ENCODE results near the gene CRTC3. TPM values are rescaled to one million over a fixed set of nuclear protein-coding genes. Genes with fewer than 3 reads are reported as not detected.
A peak's percentile ranks its signal among the peaks of the same experiment; 100 is the strongest.

The CRTC3 gene
- total RNA-seq, 1 donor from 2014 or later = 33.3 TPM

DNA sequence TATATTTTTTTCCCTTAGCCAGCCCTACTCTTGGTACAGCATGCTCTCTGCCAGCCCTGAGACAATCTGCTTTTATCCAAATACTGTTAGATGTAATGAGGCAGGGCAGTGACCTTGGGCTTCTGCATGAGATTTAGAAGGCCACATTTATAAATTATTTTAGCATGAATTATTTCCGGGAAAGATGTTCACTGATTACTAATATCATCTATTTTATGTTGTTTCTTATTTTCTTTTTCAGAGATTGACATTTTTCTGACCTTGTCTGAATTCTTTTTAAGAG lies 23.1 kb downstream of the CRTC3 start:
- no peak overlapping the region for H3K27ac Mint-ChIP-seq (ENCODE audit: unreplicated experiment)
- DNase-seq (ENCODE audit: low read depth, low spot score) = no peak
- H3K4me3 Mint-ChIP-seq = no peak overlapping the region
- peaks cover 27% of the 10 kb centered on the region for H3K4me1 Mint-ChIP-seq
- H3K9me3 Mint-ChIP-seq = no peaks in the 10 kb centered on the region
- H3K36me3 Mint-ChIP-seq (ENCODE audit: low read depth) = peaks cover 2% of the 10 kb centered on the region
- H3K27me3 Mint-ChIP-seq (ENCODE audit: low read depth) = no peaks in the 10 kb centered on the region
- TF ChIP-seq, protein P1, sequence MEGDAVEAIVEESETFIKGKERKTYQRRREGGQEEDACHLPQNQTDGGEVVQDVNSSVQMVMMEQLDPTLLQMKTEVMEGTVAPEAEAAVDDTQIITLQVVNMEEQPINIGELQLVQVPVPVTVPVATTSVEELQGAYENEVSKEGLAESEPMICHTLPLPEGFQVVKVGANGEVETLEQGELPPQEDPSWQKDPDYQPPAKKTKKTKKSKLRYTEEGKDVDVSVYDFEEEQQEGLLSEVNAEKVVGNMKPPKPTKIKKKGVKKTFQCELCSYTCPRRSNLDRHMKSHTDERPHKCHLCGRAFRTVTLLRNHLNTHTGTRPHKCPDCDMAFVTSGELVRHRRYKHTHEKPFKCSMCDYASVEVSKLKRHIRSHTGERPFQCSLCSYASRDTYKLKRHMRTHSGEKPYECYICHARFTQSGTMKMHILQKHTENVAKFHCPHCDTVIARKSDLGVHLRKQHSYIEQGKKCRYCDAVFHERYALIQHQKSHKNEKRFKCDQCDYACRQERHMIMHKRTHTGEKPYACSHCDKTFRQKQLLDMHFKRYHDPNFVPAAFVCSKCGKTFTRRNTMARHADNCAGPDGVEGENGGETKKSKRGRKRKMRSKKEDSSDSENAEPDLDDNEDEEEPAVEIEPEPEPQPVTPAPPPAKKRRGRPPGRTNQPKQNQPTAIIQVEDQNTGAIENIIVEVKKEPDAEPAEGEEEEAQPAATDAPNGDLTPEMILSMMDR (conservative IDR thresholded peaks at IDR 0.05) = no peak

DNA sequence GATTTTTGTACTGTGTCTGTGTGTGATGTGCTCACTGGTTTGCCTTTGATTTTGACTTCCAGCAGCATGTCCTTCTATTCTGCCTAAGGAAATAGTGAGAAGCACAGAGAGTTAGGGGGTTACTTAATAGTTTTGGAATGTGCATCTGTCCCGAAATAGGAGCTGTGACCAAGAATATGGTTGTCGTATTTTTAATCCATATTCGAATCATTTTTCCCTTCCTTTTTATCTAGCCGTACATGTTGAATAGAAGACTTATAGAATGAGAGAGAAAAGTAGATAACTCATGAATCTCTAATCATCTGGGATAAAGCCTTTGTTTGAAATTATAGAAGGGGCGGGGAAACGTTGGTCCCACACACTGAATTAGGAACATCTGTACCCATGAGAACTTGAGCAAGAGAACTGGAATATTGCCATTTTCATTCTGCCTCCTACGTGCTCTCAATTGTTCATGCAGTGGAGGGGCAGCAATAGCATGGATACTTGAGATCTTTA lies 23.6 kb downstream of the CRTC3 start:
- H3K27me3 Mint-ChIP-seq (ENCODE audit: low read depth) = no peaks in the 10 kb centered on the region
- H3K36me3 Mint-ChIP-seq (ENCODE audit: low read depth) = peaks cover 2% of the 10 kb centered on the region
- H3K27ac Mint-ChIP-seq (ENCODE audit: unreplicated experiment) = no peak overlapping the region
- TF ChIP-seq, protein P1 (conservative IDR thresholded peaks at IDR 0.05) = no peak
- DNase-seq (ENCODE audit: low read depth, low spot score) = no peak
- H3K4me3 Mint-ChIP-seq = no peak overlapping the region
- no peaks in the 10 kb centered on the region for H3K9me3 Mint-ChIP-seq
- H3K4me1 Mint-ChIP-seq = peaks cover 25% of the 10 kb centered on the region

DNA sequence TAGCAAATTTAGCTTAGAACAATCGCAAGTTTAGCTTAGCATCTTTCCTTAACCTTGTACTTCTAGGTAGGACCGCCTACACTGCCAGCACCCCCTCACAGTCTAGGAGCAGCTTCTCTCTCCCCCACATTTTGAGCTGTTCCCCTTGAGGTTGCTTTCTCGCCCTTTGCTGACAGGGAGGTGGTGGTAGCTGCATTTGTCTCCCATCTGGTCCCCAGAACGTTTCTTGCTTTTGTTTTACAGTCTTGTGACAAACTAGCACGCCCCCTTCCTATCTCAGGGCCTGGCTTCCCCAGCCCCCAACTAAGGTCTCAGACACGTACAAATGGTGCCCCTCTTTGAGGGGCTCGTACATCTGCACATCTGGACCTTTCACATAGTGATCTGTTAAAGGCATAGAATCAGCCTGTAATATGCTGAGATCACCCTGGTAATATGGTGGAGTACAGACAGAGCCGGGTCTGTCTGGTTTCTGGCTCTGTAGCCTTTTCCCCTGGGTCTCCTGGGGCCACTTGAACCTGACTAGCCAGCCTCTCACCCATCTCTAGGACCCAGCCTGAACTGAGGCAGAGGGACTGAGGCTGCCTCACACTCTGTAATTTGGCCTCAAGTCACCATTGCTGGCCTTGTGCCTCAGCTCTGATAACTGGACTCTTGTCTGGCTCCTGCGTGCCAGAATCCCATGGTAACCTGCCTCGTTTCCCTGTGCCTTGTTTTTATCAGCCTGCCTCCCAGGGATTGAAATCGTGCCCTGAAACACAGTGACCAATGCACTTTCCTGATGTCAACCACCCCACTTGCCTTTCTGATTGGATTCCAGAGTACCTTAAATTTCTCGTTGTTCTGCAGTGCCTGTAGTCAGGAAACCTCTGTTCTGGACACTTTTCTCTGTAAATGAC lies 27.7 kb downstream of the CRTC3 start:
- TF ChIP-seq, protein P1 (conservative IDR thresholded peaks at IDR 0.05) = no peak
- Mint-ChIP-seq H3K4me3 (no peak overlapping the region), H3K9me3 (no peaks in the 10 kb centered on the region), H3K36me3 (ENCODE audit: low read depth) (peaks cover 5% of the 10 kb centered on the region), H3K27me3 (ENCODE audit: low read depth) (no peaks in the 10 kb centered on the region), H3K27ac (ENCODE audit: unreplicated experiment) (peak overlapping the region; percentile 60), H3K4me1 (peaks cover 41% of the 10 kb centered on the region)
- no peak for DNase-seq (ENCODE audit: low read depth, low spot score)

DNA sequence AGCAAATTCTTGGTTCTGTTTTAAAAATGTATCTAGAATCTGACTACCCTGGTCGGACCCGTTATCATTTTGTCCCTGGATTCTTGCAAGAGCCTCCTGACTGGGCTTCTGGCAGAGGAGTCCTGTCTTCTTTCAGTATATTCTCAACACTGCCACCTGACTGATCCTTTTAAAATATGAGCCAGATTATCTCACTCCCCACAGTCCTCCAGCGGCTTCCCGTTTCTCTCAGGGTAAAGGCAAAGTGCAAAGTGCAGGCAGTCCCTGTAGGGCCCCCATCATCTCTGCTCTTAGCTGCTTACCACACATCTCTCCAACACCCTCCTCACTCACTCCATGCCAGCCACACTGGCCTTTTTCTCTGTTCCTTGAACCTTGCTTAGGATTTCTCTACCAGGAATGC lies 28.4 kb downstream of the CRTC3 start:
- H3K4me1 Mint-ChIP-seq = peaks cover 38% of the 10 kb centered on the region
- H3K27me3 Mint-ChIP-seq (ENCODE audit: low read depth) = no peaks in the 10 kb centered on the region
- no peak overlapping the region for H3K27ac Mint-ChIP-seq (ENCODE audit: unreplicated experiment)
- no peak for DNase-seq (ENCODE audit: low read depth, low spot score)
- peaks cover 7% of the 10 kb centered on the region for H3K36me3 Mint-ChIP-seq (ENCODE audit: low read depth)
- TF ChIP-seq, protein P1 (conservative IDR thresholded peaks at IDR 0.05) = no peak
- H3K9me3 Mint-ChIP-seq = no peaks in the 10 kb centered on the region
- H3K4me3 Mint-ChIP-seq = no peak overlapping the region

DNA sequence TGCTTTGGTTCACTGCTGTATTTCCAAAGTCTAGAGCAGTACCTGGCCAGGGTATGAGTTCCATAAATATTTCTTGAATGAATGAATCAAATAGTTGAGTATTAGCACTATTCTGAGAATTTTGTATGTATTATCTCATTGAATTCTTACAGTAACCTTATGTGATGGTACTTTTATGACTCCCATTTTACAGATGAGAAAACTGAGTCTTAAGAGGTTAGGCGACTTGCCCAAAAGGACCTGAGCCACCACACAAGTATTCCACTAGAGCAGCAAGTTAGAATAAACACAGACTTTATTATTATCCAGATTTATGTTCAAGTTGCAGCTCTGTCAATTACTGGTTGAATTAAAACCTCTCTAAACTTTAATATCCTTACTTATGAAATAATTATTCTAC lies 29.4 kb downstream of the CRTC3 start:
- Mint-ChIP-seq H3K4me3 (no peak overlapping the region), H3K27me3 (ENCODE audit: low read depth) (no peaks in the 10 kb centered on the region), H3K27ac (ENCODE audit: unreplicated experiment) (no peak overlapping the region), H3K4me1 (peaks cover 37% of the 10 kb centered on the region), H3K9me3 (no peaks in the 10 kb centered on the region), H3K36me3 (ENCODE audit: low read depth) (peaks cover 7% of the 10 kb centered on the region)
- DNase-seq (ENCODE audit: low read depth, low spot score) = no peak
- TF ChIP-seq, protein P1 (conservative IDR thresholded peaks at IDR 0.05) = no peak

All from neural crest cell (in vitro differentiated cells).